Measurements from ENCODE around the gene SH3RF3.

Gene SH3RF3

DNA sequence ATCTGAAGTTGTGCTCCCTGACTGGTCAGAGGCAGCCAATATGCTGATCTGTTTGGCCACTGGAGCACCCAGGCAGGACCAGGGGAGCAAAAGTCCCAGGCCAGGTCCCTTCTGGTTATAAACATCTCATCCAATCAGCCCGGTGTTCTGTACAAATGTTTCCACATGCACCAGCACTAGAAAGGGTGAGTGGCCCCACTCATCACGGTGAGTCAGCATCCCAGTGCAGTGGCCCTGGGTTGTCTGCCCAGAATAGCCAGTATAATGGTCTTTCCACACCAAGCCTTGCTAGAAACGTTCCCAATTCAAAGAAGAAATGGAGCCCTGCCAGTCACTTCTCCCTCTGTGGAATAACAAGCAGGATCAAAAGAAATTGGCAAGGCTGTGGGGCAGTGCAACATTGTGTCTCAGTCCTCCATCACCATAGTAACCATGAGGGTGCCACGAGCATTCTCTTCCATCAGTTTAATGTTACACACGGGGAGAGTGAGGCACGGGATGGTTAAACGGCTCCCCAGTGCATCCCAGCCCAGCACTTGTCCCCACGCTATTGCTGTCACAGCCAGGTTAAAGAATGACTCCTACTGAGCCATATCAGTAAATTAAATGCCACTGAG lies 309.9 kb downstream of the SH3RF3 start:
- Histone ChIP-seq H3K36me3 (ENCODE audit: low read depth) (no peaks in the 10 kb centered on the region), H3K9me3 (ENCODE audit: severe bottlenecking) (peaks cover 13% of the 10 kb centered on the region), H3K4me1 (ENCODE audit: insufficient read depth, poor library complexity, severe bottlenecking) (no peaks in the 10 kb centered on the region), H3K27me3 (ENCODE audit: insufficient read depth, poor library complexity, severe bottlenecking) (no peaks in the 10 kb centered on the region), H3K27ac (ENCODE audit: poor library complexity, severe bottlenecking) (no peak overlapping the region), H3K4me3 (ENCODE audit: severe bottlenecking) (no peak overlapping the region)
- TF ChIP-seq, protein P1, sequence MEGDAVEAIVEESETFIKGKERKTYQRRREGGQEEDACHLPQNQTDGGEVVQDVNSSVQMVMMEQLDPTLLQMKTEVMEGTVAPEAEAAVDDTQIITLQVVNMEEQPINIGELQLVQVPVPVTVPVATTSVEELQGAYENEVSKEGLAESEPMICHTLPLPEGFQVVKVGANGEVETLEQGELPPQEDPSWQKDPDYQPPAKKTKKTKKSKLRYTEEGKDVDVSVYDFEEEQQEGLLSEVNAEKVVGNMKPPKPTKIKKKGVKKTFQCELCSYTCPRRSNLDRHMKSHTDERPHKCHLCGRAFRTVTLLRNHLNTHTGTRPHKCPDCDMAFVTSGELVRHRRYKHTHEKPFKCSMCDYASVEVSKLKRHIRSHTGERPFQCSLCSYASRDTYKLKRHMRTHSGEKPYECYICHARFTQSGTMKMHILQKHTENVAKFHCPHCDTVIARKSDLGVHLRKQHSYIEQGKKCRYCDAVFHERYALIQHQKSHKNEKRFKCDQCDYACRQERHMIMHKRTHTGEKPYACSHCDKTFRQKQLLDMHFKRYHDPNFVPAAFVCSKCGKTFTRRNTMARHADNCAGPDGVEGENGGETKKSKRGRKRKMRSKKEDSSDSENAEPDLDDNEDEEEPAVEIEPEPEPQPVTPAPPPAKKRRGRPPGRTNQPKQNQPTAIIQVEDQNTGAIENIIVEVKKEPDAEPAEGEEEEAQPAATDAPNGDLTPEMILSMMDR (IDR thresholded peaks at IDR 0.05; ENCODE audit: poor library complexity, severe bottlenecking) = no peak
- DNase-seq (ENCODE audit: low spot score) (peak; percentile 25), ATAC-seq (ENCODE audit: low read depth) (no peak)

DNA sequence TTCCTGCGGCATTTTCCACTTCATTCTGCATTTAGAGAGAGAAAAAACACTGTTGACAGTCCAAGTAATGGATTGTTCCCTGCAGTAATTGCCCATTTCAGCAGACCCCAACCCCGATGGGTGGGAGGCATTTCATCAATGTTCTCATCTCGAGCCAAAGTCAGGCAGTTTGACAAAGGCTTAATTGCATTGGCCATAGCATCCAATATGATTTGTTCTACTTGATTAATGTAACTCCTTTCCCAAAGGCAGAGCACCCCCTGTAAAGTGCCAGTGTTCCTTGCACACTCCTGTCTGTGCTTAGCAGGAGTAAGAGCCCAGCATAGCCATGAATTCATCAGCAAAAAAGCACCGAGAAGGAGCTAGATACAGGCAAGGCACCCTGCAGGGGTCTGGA lies 310.4 kb downstream of the SH3RF3 start:
- H3K27ac ChIP-seq (ENCODE audit: poor library complexity, severe bottlenecking) = no peak overlapping the region
- H3K36me3 ChIP-seq (ENCODE audit: low read depth) = no peaks in the 10 kb centered on the region
- ATAC-seq (ENCODE audit: low read depth) (no peak), DNase-seq (ENCODE audit: low spot score) (peak; percentile 9)
- H3K9me3 ChIP-seq (ENCODE audit: severe bottlenecking) = peaks cover 17% of the 10 kb centered on the region
- TF ChIP-seq, protein P1 (IDR thresholded peaks at IDR 0.05; ENCODE audit: poor library complexity, severe bottlenecking) = no peak
- no peaks in the 10 kb centered on the region for H3K4me1 ChIP-seq (ENCODE audit: insufficient read depth, poor library complexity, severe bottlenecking)
- H3K27me3 ChIP-seq (ENCODE audit: insufficient read depth, poor library complexity, severe bottlenecking) = no peaks in the 10 kb centered on the region
- H3K4me3 ChIP-seq (ENCODE audit: severe bottlenecking) = no peak overlapping the region

DNA sequence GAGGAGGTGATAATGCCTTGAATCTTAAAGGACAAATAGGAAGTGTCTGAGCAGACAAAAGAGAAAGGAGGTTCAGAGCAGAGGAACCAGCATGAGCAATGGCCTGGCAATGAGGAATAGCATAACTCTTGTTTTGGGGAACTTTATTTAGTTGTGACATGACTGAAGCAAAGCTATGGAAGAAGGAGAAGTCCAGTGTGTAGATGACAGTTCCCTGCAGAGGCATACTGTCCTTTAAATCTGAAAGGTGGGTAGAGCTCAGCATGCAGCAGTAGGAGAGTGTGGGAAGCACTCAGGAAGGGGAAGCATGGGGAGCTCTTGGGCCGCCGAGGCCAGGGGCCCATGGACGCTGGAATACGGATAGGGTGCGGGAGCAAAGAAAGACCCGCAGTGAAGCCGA lies 311.0 kb downstream of the SH3RF3 start:
- Histone ChIP-seq H3K9me3 (ENCODE audit: severe bottlenecking) (peaks cover 22% of the 10 kb centered on the region), H3K4me1 (ENCODE audit: insufficient read depth, poor library complexity, severe bottlenecking) (no peaks in the 10 kb centered on the region), H3K27me3 (ENCODE audit: insufficient read depth, poor library complexity, severe bottlenecking) (no peaks in the 10 kb centered on the region), H3K36me3 (ENCODE audit: low read depth) (no peaks in the 10 kb centered on the region), H3K27ac (ENCODE audit: poor library complexity, severe bottlenecking) (no peak overlapping the region), H3K4me3 (ENCODE audit: severe bottlenecking) (no peak overlapping the region)
- TF ChIP-seq, protein P1 (IDR thresholded peaks at IDR 0.05; ENCODE audit: poor library complexity, severe bottlenecking) = no peak
- peak; percentile 4 for DNase-seq (ENCODE audit: low spot score)
- no peak for ATAC-seq (ENCODE audit: low read depth)

DNA sequence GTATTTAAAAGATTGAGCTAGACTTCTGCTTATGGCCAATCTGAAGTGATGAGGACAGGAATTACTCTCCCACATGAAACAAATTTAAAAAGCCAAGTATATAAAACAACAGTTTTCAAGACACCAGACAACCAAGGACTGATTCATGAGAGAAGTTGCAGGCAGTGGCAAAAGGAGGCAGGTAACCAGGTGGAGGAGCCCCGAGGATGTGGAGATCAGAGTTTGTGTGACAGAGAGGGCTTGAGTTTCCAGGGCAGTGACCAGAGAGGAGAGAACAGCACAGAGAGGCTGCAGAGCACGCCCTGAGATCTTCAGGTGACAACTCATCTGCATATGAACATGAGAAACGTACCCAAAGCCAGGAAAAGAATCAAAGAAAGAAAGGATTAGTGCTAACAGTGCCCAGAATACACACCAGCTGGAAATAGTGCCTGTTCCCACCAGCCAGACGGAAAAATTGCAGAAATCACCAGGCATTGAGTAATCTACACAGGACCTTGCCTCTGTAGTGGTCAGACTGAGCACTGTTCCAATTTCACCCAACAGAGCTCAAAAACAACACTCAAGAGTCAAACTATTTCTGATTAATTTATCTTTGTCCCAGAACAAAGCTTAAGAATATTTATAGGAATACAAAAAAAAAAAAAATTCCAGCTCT lies 311.6 kb downstream of the SH3RF3 start:
- H3K9me3 ChIP-seq (ENCODE audit: severe bottlenecking) = peaks cover 22% of the 10 kb centered on the region
- H3K4me3 ChIP-seq (ENCODE audit: severe bottlenecking) = no peak overlapping the region
- no peak overlapping the region for H3K27ac ChIP-seq (ENCODE audit: poor library complexity, severe bottlenecking)
- no peaks in the 10 kb centered on the region for H3K27me3 ChIP-seq (ENCODE audit: insufficient read depth, poor library complexity, severe bottlenecking)
- H3K4me1 ChIP-seq (ENCODE audit: insufficient read depth, poor library complexity, severe bottlenecking) = no peaks in the 10 kb centered on the region
- TF ChIP-seq, protein P1 (IDR thresholded peaks at IDR 0.05; ENCODE audit: poor library complexity, severe bottlenecking) = no peak
- H3K36me3 ChIP-seq (ENCODE audit: low read depth) = no peaks in the 10 kb centered on the region
- DNase-seq (ENCODE audit: low spot score) (no peak), ATAC-seq (ENCODE audit: low read depth) (no peak)

DNA sequence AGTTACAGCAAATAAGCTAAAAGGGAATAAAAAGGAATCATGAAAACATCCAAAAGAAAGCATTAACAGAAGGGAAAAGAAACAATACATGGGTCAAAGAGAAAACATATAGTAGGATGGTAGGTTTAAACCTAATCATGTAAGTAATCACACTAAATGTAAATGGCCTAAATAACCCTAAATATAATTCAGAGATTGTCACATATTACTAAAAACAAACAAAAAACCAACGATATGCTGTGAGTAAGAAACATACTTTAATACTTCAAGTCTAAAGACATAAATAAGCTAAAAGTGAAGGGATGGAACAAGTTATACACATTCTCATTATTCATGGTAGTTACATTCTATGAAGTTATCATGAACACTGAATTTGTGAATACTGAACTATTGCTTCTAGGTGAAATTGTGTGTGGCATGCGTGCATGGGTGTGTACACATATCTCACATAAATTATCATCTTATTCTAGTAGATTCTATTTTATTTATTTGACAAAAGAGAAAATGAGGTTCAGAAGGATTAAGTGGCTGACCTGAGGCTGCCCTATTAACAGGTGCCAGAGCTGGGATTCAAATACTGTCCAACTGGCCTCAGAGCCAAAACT lies 313.8 kb downstream of the SH3RF3 start:
- Histone ChIP-seq H3K4me1 (ENCODE audit: insufficient read depth, poor library complexity, severe bottlenecking) (no peaks in the 10 kb centered on the region), H3K36me3 (ENCODE audit: low read depth) (no peaks in the 10 kb centered on the region), H3K27me3 (ENCODE audit: insufficient read depth, poor library complexity, severe bottlenecking) (no peaks in the 10 kb centered on the region), H3K27ac (ENCODE audit: poor library complexity, severe bottlenecking) (no peak overlapping the region), H3K4me3 (ENCODE audit: severe bottlenecking) (no peak overlapping the region), H3K9me3 (ENCODE audit: severe bottlenecking) (peaks cover 22% of the 10 kb centered on the region)
- no peak for DNase-seq (ENCODE audit: low spot score)
- TF ChIP-seq, protein P1 (IDR thresholded peaks at IDR 0.05; ENCODE audit: poor library complexity, severe bottlenecking) = no peak
- ATAC-seq (ENCODE audit: low read depth) = no peak

All from RWPE2 (cell line).